ENCODE measurements around the gene MMAB. TPM values are rescaled to one million over a fixed set of nuclear protein-coding genes. Genes with fewer than 3 reads are reported as not detected.

Gene MMAB
- total RNA-seq, 4 donors from 2014 or later: 27.3 to 80.4 (median 30.9) TPM

DNA sequence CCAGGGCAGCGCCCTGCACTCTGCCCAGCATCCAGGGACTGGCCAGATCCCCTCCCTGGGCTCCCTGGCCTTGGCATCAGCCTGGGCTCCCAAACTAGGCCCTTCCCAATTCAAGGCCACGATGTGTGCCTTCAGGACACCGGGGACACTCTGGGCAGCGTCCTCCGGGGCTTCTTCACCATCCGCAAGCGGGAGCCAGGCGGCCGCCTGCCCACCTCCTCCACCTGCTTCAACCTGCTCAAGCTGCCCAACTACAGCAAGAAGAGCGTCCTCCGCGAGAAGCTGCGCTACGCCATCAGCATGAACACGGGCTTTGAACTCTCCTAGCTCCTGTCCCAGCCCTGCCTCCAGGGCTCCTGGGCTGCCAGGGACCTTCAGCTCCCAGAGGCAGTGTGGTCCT is 38.8 kb downstream of the MMAB start:
- Histone ChIP-seq H3K4me3 (no peak overlapping the region), H3K36me3 (peaks cover 2 to 98% (median 17%) of the 10 kb centered on the region in 3 donors), H3K27ac (no peak overlapping the region), H3K27me3 (no peaks in the 10 kb centered on the region), H3K9me3 (no peaks in the 10 kb centered on the region), H3K4me1 (no peaks in the 10 kb centered on the region)
- TF ChIP-seq POLR2A (IDR thresholded peaks at IDR 0.05): no peak
- TF ChIP-seq, protein P1, sequence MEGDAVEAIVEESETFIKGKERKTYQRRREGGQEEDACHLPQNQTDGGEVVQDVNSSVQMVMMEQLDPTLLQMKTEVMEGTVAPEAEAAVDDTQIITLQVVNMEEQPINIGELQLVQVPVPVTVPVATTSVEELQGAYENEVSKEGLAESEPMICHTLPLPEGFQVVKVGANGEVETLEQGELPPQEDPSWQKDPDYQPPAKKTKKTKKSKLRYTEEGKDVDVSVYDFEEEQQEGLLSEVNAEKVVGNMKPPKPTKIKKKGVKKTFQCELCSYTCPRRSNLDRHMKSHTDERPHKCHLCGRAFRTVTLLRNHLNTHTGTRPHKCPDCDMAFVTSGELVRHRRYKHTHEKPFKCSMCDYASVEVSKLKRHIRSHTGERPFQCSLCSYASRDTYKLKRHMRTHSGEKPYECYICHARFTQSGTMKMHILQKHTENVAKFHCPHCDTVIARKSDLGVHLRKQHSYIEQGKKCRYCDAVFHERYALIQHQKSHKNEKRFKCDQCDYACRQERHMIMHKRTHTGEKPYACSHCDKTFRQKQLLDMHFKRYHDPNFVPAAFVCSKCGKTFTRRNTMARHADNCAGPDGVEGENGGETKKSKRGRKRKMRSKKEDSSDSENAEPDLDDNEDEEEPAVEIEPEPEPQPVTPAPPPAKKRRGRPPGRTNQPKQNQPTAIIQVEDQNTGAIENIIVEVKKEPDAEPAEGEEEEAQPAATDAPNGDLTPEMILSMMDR (IDR thresholded peaks at IDR 0.05): no peak
- TF ChIP-seq EP300 (IDR thresholded peaks at IDR 0.05): no peak
- no peak for DNase-seq (ENCODE audit: low spot score in 2 of 2)
- 99 to 100% methylated on average over 1 to 15 of the region's 15 CpGs for WGBS, 2 donors

DNA sequence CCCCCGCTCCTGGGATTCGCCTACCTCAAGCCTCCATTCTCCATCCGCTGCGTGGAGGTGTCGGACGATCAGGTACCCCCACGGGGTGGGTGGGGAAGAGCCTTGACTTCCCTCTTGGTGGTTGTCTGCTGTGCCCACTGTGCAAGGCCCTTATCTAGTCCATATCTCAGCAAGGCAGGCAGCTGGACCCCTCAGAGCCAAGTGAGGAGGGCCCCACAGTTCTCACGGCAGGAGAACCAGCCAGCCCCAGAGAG is 39.9 kb downstream of the MMAB start:
- H3K4me3 ChIP-seq: no peak overlapping the region
- WGBS, 2 donors: 84 to 92% methylated on average over 8 of the region's 8 CpGs
- no peak overlapping the region for H3K27ac ChIP-seq
- no peak for DNase-seq (ENCODE audit: low spot score in 2 of 2)
- H3K36me3 ChIP-seq: peaks cover 2 to 100% (median 21%) of the 10 kb centered on the region in 3 donors
- no peaks in the 10 kb centered on the region for H3K4me1 ChIP-seq
- H3K27me3 ChIP-seq: no peaks in the 10 kb centered on the region
- TF ChIP-seq, protein P1 (IDR thresholded peaks at IDR 0.05): no peak
- TF ChIP-seq POLR2A (IDR thresholded peaks at IDR 0.05): no peak
- TF ChIP-seq EP300 (IDR thresholded peaks at IDR 0.05): no peak
- no peaks in the 10 kb centered on the region for H3K9me3 ChIP-seq

DNA sequence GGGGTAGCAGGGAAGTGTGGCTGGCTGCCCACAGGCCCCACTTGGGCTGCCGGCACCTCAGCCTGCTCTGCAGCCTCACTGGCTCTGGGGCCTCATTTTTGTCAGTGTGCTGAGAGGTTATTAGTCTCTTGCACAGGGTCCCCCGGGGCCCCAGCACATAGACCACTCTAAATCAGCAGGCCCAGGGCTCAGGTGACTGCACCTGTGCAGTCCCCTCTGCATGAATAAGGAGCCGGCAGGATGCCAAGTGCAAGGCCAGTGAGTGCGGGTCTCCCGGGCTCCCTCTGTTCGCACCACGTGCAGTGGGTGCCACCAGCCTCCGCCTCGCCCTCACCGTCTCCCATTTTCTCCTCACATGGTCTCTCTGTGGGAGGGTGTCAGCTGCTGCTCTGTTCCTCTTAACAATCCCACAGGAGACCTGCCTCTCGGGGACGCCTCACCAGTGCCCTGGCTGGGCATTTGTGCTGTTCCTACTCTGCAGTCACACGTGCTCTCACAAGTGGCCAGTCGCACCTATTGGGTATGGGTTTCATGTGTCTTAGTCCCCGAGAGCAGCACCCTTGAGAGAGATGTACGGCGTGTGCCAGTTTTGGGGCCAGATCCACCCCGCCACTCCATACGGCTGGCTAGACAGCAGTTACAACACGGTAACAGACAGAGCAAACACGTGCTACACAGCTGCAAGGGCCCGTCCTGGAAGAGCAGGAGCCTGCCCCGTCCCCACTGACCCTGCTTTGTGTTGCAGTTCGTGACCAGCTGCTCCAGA is 40.4 kb downstream of the MMAB start:
- Histone ChIP-seq H3K4me3 (no peak overlapping the region), H3K36me3 (peaks cover 2 to 100% (median 26%) of the 10 kb centered on the region in 3 donors), H3K9me3 (no peaks in the 10 kb centered on the region), H3K27me3 (no peaks in the 10 kb centered on the region), H3K27ac (no peak overlapping the region), H3K4me1 (no peaks in the 10 kb centered on the region)
- TF ChIP-seq POLR2A (IDR thresholded peaks at IDR 0.05): no peak
- TF ChIP-seq EP300 (IDR thresholded peaks at IDR 0.05): no peak
- TF ChIP-seq, protein P1 (IDR thresholded peaks at IDR 0.05): no peak
- 79 to 88% methylated on average over 16 to 24 of the region's 24 CpGs for WGBS, 2 donors
- DNase-seq (ENCODE audit: low spot score in 2 of 2): no peak

DNA sequence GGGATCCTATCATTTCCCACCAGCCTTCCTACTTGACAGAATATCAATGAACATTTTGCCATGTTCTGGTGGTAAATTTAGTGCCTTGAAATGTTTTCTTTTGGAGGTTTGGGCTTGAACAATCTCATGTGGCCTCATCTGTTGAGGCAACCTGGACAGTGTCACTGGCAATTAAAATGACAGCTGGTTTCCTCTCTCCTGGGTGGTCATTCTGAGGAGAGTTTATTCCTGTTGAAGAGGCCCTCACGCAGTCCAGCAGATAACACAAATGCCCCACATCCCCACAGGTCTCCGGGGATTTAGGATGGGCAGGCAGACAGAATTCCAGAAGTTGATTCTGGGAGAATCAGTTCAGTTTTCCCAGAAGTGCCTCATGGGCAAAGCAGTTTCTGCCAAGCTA is 41.9 kb downstream of the MMAB start:
- H3K4me3 ChIP-seq: no peak overlapping the region
- DNase-seq (ENCODE audit: low spot score in 2 of 2): no peak
- TF ChIP-seq, protein P1 (IDR thresholded peaks at IDR 0.05): no peak
- TF ChIP-seq POLR2A (IDR thresholded peaks at IDR 0.05) (no peak), EP300 (IDR thresholded peaks at IDR 0.05) (no peak)
- no peak overlapping the region for H3K27ac ChIP-seq
- peaks cover 2 to 100% (median 34%) of the 10 kb centered on the region in 3 donors for H3K36me3 ChIP-seq
- H3K9me3 ChIP-seq: no peaks in the 10 kb centered on the region
- no peaks in the 10 kb centered on the region for H3K4me1 ChIP-seq
- H3K27me3 ChIP-seq: no peaks in the 10 kb centered on the region
- WGBS, 2 donors: 65 to 66% methylated on average over 2 of the region's 2 CpGs

DNA sequence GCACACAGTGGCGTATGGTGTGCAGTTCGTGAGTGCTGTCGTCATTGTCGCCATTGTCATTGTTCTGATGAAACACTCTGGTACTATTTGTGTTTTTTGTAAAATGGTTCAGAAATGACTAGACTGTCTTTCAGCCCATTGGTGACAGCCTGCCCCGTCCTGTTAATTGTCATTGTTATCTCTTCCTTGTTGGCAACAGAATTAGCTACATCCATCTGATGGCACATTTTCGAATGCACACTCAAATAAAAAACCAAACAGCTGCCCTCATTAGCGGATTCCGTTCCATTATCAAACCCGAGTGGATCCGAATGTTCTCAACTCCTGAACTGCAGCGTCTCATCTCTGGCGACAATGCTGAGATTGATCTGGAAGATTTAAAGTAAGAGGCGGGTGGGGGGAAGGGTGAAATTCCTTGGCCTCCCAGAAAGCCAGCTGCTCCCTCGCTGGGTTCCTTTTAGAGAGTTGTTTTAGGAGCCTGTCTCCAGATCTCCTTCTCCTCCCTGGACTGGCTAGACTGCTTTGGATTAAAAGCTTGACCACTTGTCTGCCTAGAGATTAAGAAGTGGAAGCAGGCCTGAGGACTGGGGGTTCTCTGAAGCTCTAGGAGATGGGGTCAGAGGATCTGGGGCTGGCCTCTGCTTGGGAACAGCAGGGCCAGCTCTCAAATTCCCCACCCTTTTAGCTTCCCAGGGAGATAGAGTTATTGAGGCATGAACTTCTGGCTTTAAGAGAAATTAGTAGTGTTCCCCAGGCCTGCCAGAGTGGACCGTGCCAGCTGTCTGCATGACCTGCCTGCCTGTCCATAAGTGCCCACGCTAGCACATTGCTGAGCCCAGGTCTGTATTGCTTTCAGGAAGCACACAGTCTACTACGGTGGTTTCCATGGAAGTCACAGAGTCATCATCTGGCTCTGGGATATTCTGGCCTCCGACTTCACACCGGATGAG is 43.3 kb downstream of the MMAB start:
- Histone ChIP-seq H3K4me3 (no peak overlapping the region), H3K36me3 (peaks cover 2 to 99% (median 34%) of the 10 kb centered on the region in 3 donors), H3K27ac (no peak overlapping the region), H3K9me3 (no peaks in the 10 kb centered on the region), H3K27me3 (no peaks in the 10 kb centered on the region), H3K4me1 (no peaks in the 10 kb centered on the region)
- TF ChIP-seq, protein P1 (IDR thresholded peaks at IDR 0.05): no peak
- TF ChIP-seq POLR2A (IDR thresholded peaks at IDR 0.05): no peak
- no peak for TF ChIP-seq EP300 (IDR thresholded peaks at IDR 0.05)
- DNase-seq (ENCODE audit: low spot score in 2 of 2): no peak
- 64 to 68% methylated on average over 19 of the region's 19 CpGs for WGBS, 2 donors

Data from tibial nerve (tissue), 4 donors.